A673 (cell line): ENCODE results near the gene BANF1. TPM values are rescaled to one million over a fixed set of nuclear protein-coding genes. Genes with fewer than 3 reads are reported as not detected.

Source experiments
- BruUV-seq: library from RNA; stranded (reverse); fragments of 400-500 nt; replicated peaks from 2 replicates; lab custom pipeline; 2021; lab: Mats Ljungman, UMichigan
- CTCF ChIA-PET: fragments of 300-600 bp; sonication (Branson Sonifier 250); formaldehyde crosslinking; loops from one replicate; lab custom pipeline; 2022; ENCODE audit warnings: antibody characterized with exemption; lab: Charles Lee
- POLR2A ChIA-PET: fragments of 300-600 bp; sonication (Branson Sonifier 250); formaldehyde crosslinking; loops from one replicate; lab custom pipeline; 2022; ENCODE audit warnings: antibody characterized with exemption; ENCODE audit not compliant: low non-redundant PET; lab: Charles Lee
- DNase-seq: peaks from one replicate; pipeline ENCODE4 v3.0.0-alpha.2; 2015; ENCODE audit warnings: low spot score
- H3K27ac ChIP-seq: fragments of 200-600 bp; sonication (generic); 2 replicates; pipeline ENCODE4 v1.5.1; 2016; ENCODE audit warnings: mixed run types, low read depth, mild to moderate bottlenecking, mixed read lengths, antibody characterized with exemption, low read length; ENCODE audit not compliant: poor library complexity, severe bottlenecking
- H3K27me3 ChIP-seq: fragments of 200-600 bp; sonication (generic); replicated peaks from 2 replicates; pipeline ENCODE4 v1.6.1; 2017; ENCODE audit warnings: mixed run types, low read depth, mild to moderate bottlenecking, mixed read lengths, antibody characterized with exemption, low read length; ENCODE audit not compliant: insufficient read depth, poor library complexity
- H3K36me3 ChIP-seq: fragments of 200-600 bp; sonication (generic); 2 replicates; pipeline ENCODE4 v1.6.1; 2016; ENCODE audit warnings: mixed run types, mild to moderate bottlenecking, mixed read lengths, antibody characterized with exemption, low read length; ENCODE audit not compliant: insufficient read depth, poor library complexity, severe bottlenecking
- H3K4me1 ChIP-seq: fragments of 200-600 bp; sonication (generic); 2 replicates; pipeline ENCODE4 v1.6.1; 2017; ENCODE audit warnings: mixed run types, mild to moderate bottlenecking, mixed read lengths, antibody characterized with exemption, low read length; ENCODE audit not compliant: insufficient read depth, poor library complexity, severe bottlenecking
- H3K4me3 ChIP-seq: fragments of 200-600 bp; sonication (generic); 2 replicates; pipeline ENCODE4 v1.5.1; 2016; ENCODE audit warnings: low read depth, mixed run types, mild to moderate bottlenecking, mixed read lengths, low read length; ENCODE audit not compliant: poor library complexity, severe bottlenecking
- H3K9me3 ChIP-seq: fragments of 200-600 bp; sonication (generic); 2 replicates; pipeline ENCODE4 v1.6.1; 2016; ENCODE audit warnings: mixed run types, low read depth, mild to moderate bottlenecking, mixed read lengths, antibody characterized with exemption, low read length; ENCODE audit not compliant: poor library complexity, severe bottlenecking
- CTCF ChIP-seq: fragments of 300-800, 200-600 bp; sonication (generic); conservative IDR thresholded peaks from 2 replicates; pipeline ENCODE4 v1.5.1; 2017; ENCODE audit warnings: low read depth, mild to moderate bottlenecking, antibody characterized with exemption, low read length, moderate library complexity, mixed read lengths
- EZH2 ChIP-seq: fragments of 200-600 bp; sonication (generic); IDR thresholded peaks from 2 replicates; pipeline ENCODE4 v1.6.1; 2017; ENCODE audit warnings: borderline replicate concordance, low read depth, mild to moderate bottlenecking, mixed read lengths, antibody characterized with exemption, low read length; ENCODE audit not compliant: poor library complexity, severe bottlenecking
- intact Hi-C: fragments of 100-400 bp; cut with micrococcal nuclease; formaldehyde crosslinking; loops from one replicate; pipeline ENCODE4 v1.10.0; 2022; ENCODE audit not compliant: unreplicated experiment
- total RNA-seq: library from RNA; stranded (reverse); gene quantifications from 2 replicates; pipeline ENCODE4 v1.2.3, GENCODE V29; 2021

Gene BANF1
- total RNA-seq, 1 experiment from 2014 or later, result 556 TPM

GRCh38 chr11:66036334-66036710 is 34.0 kb downstream of the BANF1 start:
- no peak overlapping the region for H3K4me3 ChIP-seq
- TF ChIP-seq CTCF, result no peak
- no peak for TF ChIP-seq EZH2
- H3K36me3 ChIP-seq, result no peaks in the 10 kb centered on the region
- DNase-seq, result no peak
- CTCF ChIA-PET, result interaction anchor here (1.1 to 1.2 kb wide), 2 partner anchors 9 to 14 kb away, joined by 3 to 6 read pairs; no protein-coding TSS in a partner anchor
- no peaks in the 10 kb centered on the region for H3K4me1 ChIP-seq
- H3K9me3 ChIP-seq, result no peaks in the 10 kb centered on the region
- POLR2A ChIA-PET, result no interaction called here
- no peak overlapping the region for H3K27ac ChIP-seq
- no peaks in the 10 kb centered on the region for H3K27me3 ChIP-seq
- intact Hi-C loops, result no loop called here
- BruUV-seq, result no TSS peak

- Histone ChIP-seq H3K27ac (no peak overlapping the region), H3K4me3 (no peak overlapping the region), H3K9me3 (no peaks in the 10 kb centered on the region), H3K36me3 (no peaks in the 10 kb centered on the region), H3K27me3 (no peaks in the 10 kb centered on the region), H3K4me1 (no peaks in the 10 kb centered on the region)
- intact Hi-C loops, result no loop called here
- DNase-seq, result no peak
- no peak for TF ChIP-seq EZH2
- ChIA-PET CTCF (interaction anchor here (0.6 kb wide), 1 partner anchor 149 kb away, joined by 9 read pairs; the partner anchor contains the start of gene FIBP), POLR2A (no interaction called here)
- BruUV-seq, result no TSS peak
Observed at GRCh38 chr11:66037327-66037726, 35.0 kb downstream of the BANF1 start.

GRCh38 chr11:66039765-66040164 is 37.5 kb downstream of the BANF1 start:
- POLR2A ChIA-PET, result no interaction called here
- CTCF ChIA-PET, result no interaction called here
- DNase-seq, result no peak
- no peak for TF ChIP-seq EZH2
- no peak for TF ChIP-seq CTCF
- Histone ChIP-seq H3K27ac (no peak overlapping the region), H3K4me3 (no peak overlapping the region), H3K27me3 (no peaks in the 10 kb centered on the region), H3K9me3 (no peaks in the 10 kb centered on the region), H3K4me1 (peaks cover under 1% of the 10 kb centered on the region), H3K36me3 (no peaks in the 10 kb centered on the region)
- intact Hi-C loops, result no loop called here
- no TSS peak for BruUV-seq
